HEK293T (cell line): ENCODE data around the gene METTL25B.

Experiments used
- CTCF ChIA-PET: fragments of 350-600 bp; formaldehyde crosslinking; extraction: SDS; loops from one replicate; lab custom pipeline; 2021; ENCODE audit warnings: antibody characterized with exemption, inconsistent platforms; lab: Yijun Ruan, JAX
- POLR2A ChIA-PET: fragments of 350-600 bp; formaldehyde crosslinking; extraction: SDS; loops from one replicate; lab custom pipeline; 2020; ENCODE audit warnings: antibody characterized with exemption, inconsistent platforms; lab: Yijun Ruan, JAX
- DNase-seq: peaks from one replicate; pipeline ENCODE4 v3.0.0; 2012; ENCODE audit warnings: mixed read lengths; ENCODE audit errors: extremely low spot score
- ARNT ChIP-seq: fragments of 450-650 bp; IDR thresholded peaks from 2 replicates; pipeline ENCODE4 v1.6.1; 2017; ENCODE audit warnings: mild to moderate bottlenecking
- BHLHE40 ChIP-seq: fragments of 450-650 bp; IDR thresholded peaks from 2 replicates; pipeline ENCODE4 v1.6.1; 2016; ENCODE audit warnings: mild to moderate bottlenecking, moderate library complexity, borderline replicate concordance
- CTBP1 ChIP-seq: fragments of 450-650 bp; IDR thresholded peaks from 2 replicates; pipeline ENCODE4 v1.6.1; 2016; ENCODE audit warnings: borderline replicate concordance
- ELF4 ChIP-seq: fragments of 450-650 bp; IDR thresholded peaks from 2 replicates; pipeline ENCODE4 v1.6.1; 2017; ENCODE audit warnings: antibody characterized with exemption
- FOXA1 ChIP-seq: fragments of 450-650 bp; IDR thresholded peaks from 2 replicates; pipeline ENCODE4 v1.6.1; 2016; ENCODE audit warnings: mild to moderate bottlenecking
- FOXK2 ChIP-seq: fragments of 450-650 bp; IDR thresholded peaks from 2 replicates; pipeline ENCODE4 v1.6.1; 2016; ENCODE audit warnings: mild to moderate bottlenecking
- FOXM1 ChIP-seq: fragments of 450-650 bp; IDR thresholded peaks from 2 replicates; pipeline ENCODE4 v1.6.1; 2017; ENCODE audit warnings: mild to moderate bottlenecking, borderline replicate concordance
- HDGF ChIP-seq: fragments of 450-650 bp; IDR thresholded peaks from 2 replicates; pipeline ENCODE4 v1.6.1; 2017; ENCODE audit warnings: antibody characterized with exemption, borderline replicate concordance
- L3MBTL2 ChIP-seq: fragments of 450-650 bp; conservative IDR thresholded peaks from 2 replicates; pipeline ENCODE4 v1.6.1; 2016; ENCODE audit warnings: mild to moderate bottlenecking
- LEF1 ChIP-seq: fragments of 450-650 bp; IDR thresholded peaks from 2 replicates; pipeline ENCODE4 v1.6.1; 2017; ENCODE audit warnings: mild to moderate bottlenecking, borderline replicate concordance
- NFRKB ChIP-seq: fragments of 450-650 bp; IDR thresholded peaks from 2 replicates; pipeline ENCODE4 v1.6.1; 2016; ENCODE audit warnings: mild to moderate bottlenecking, moderate library complexity
- SP1 ChIP-seq: fragments of 450-650 bp; IDR thresholded peaks from 2 replicates; pipeline ENCODE4 v1.6.1; 2017
- SUZ12 ChIP-seq: fragments of 450-650 bp; IDR thresholded peaks from 2 replicates; pipeline ENCODE4 v1.6.1; 2016; ENCODE audit warnings: mild to moderate bottlenecking
- TARDBP ChIP-seq: fragments of 450-650 bp; IDR thresholded peaks from 2 replicates; pipeline ENCODE4 v1.6.1; 2016
- ZNF384 ChIP-seq: fragments of 450-650 bp; IDR thresholded peaks from 2 replicates; pipeline ENCODE4 v1.6.1; 2016
- TF ChIP-seq, protein P1 (sequence below): fragments of 450-650 bp; IDR thresholded peaks from 2 replicates; pipeline ENCODE4 v1.6.1; 2016

METTL25B gene

DNA sequence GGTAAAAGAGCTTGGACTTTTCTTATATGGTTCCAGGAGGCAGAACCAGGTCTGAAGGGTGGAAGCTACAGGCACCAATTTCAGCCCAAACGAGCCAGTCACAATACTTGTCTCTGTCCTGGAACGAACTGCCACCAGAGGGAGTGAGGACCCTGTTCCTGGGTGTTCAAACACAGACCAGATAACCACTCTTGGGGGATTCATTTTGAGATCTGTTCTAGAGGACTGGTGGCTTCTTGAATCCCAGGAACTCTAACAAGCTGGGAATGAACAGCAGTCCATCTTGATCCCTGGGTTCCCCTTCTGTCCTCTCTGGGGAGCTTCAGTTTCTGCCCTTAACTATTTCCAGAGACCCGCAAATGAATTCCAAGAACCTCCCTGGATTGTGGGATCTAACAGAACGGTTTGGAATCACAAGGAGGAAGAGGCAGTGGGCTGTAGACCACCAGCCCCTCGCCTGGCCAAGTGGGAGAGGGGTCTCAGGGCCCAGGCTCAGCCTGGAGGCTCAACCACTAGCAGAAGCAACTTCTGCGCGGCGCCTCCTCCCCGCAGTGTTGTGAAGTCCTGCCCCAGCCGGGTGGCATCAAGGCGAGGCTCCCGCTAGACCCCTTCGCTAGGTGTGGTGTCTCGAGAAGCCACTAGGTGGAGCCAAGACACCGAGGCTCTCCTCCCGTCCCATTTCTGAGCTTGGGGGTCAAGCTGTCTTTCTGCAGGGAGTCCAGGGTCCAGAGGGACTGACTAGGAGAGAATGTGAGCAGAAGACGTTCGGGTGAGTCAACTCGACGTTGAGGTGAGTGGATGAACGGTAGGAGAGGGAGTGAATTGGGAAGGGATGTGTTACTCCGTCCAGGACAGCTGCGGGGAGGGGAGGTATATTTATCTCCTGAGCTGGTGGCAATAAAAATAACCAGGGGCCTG, 39.0 kb upstream of the METTL25B start:
- peak; percentile 92 for DNase-seq
- ChIA-PET POLR2A (interaction anchor here (0.8 to 8.5 kb wide), 16 partner anchors 15 to 159 kb away, joined by 3 to 137 read pairs (median 4); partner anchors contain the start of genes CRABP2, HDGF, ISG20L2 and METTL25B), CTCF (interaction anchor here (0.6 to 9.7 kb wide), 64 partner anchors 9 to 330 kb away, joined by 3 to 429 read pairs (median 5); partner anchors contain the start of genes BCAN, CRABP2, HAPLN2 and ISG20L2)
- no peak for TF ChIP-seq LEF1

DNA sequence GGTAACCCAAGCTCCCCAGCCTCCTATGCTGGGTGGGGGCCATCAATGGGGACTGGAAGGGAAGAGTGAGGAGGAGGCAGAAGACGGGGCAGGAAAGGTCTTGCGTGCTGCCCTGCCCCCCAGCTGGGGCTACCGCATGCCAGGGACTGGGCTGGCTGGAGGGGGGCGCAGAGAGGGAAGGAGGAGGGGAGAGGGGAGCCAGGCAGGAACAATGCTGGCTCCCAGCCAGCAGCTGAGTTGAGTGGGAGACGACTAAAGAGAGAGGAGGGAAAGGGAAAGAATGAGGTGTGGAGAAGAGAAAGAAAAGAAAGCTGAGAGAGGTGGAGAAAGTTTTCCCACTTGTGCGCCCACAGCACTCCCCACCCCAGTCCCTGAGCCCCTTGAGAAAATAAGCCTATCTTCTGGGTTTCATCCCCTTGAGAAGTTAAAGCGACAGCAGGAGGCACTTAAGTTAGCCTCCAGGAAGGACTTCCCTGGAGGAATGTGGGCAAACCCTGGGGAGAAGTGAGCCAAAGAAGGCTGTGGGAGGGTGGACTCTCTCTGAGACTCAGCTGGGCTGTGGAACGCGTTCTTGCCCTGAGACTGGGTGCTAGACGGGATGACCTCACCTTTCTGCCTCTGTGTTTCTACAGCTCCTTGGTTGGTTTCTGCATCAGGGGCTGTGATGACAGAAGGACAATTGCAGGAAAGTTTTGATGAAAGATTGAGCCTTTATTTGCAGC, 38.2 kb upstream of the METTL25B start:
- TF ChIP-seq SP1 (no peak), CTBP1 (no peak), ARNT (no peak), ZNF384 (no peak), FOXM1 (no peak), NFRKB (no peak), L3MBTL2 (no peak)
- TF ChIP-seq, protein P1, sequence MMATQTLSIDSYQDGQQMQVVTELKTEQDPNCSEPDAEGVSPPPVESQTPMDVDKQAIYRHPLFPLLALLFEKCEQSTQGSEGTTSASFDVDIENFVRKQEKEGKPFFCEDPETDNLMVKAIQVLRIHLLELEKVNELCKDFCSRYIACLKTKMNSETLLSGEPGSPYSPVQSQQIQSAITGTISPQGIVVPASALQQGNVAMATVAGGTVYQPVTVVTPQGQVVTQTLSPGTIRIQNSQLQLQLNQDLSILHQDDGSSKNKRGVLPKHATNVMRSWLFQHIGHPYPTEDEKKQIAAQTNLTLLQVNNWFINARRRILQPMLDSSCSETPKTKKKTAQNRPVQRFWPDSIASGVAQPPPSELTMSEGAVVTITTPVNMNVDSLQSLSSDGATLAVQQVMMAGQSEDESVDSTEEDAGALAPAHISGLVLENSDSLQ = no peak
- no peak for DNase-seq
- CTCF ChIA-PET = interaction anchor here (0.6 to 9.7 kb wide), 54 partner anchors 10 to 304 kb away, joined by 3 to 429 read pairs (median 5); partner anchors contain the start of genes BCAN, CRABP2, HAPLN2 and ISG20L2
- POLR2A ChIA-PET = interaction anchor here (0.8 to 8.5 kb wide), 14 partner anchors 14 to 70 kb away, joined by 3 to 137 read pairs (median 5); partner anchors contain the start of genes CRABP2, HDGF, ISG20L2 and METTL25B

DNA sequence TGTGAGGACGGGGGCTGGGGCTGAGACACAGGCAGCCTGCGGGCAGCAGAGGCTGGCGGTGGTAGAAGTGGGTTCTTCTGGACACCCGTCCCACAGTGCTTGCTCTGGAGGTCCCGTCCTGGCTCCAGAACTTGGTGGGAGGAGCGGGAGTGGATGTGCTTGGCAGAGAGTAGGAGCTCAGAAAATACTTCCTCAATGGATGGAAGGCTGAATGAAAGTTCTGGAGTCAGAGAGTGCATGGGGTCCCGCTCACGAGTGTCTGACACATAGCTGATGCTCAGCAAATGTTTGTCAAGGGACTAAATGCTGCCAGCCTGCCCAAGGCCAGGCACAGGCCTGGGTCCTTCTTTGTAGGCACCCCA, 37.6 kb upstream of the METTL25B start:
- TF ChIP-seq SP1 (no peak), L3MBTL2 (no peak), LEF1 (no peak), CTBP1 (no peak), NFRKB (no peak), ZNF384 (no peak), ARNT (no peak), TARDBP (no peak), SUZ12 (no peak), FOXK2 (no peak), BHLHE40 (no peak), FOXA1 (no peak), HDGF (no peak), ELF4 (no peak), FOXM1 (no peak)
- TF ChIP-seq, protein P1 = no peak
- ChIA-PET POLR2A (interaction anchor here (0.8 to 8.5 kb wide), 9 partner anchors 14 to 51 kb away, joined by 3 to 137 read pairs (median 5); partner anchors contain the start of genes CRABP2, ISG20L2 and METTL25B), CTCF (interaction anchor here (0.6 to 9.7 kb wide), 16 partner anchors 12 to 200 kb away, joined by 3 to 429 read pairs (median 11); partner anchors contain the start of genes CRABP2, ISG20L2, METTL25B and NES)
- no peak for DNase-seq

DNA sequence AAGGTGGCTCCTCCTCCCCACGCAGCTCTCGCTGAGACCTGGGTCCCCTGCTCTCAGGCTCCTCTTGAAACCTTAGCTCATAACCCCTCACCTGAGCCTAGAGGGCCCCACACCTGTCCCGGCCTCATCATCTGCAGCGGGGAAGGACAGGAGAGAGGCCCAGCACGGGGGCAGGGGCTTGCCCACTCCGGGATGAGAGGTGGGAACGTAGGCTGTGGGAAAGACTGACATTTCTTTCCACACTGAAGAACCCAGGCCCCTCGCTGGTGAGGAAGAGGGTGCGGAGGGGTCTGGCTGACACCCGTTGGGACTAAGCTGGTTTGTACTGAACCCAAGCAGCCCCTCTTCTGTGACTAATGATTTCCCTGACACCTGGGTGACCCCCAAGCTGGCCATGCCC, 37.1 kb upstream of the METTL25B start:
- DNase-seq = no peak
- TF ChIP-seq HDGF (no peak), FOXM1 (no peak), SP1 (no peak), TARDBP (no peak), FOXK2 (no peak), ZNF384 (no peak), NFRKB (no peak), CTBP1 (no peak), L3MBTL2 (no peak), LEF1 (no peak), SUZ12 (no peak), FOXA1 (no peak), ARNT (no peak), ELF4 (no peak), BHLHE40 (no peak)
- TF ChIP-seq, protein P1 = no peak
- ChIA-PET CTCF (interaction anchor here (0.9 to 9.7 kb wide), 7 partner anchors 13 to 200 kb away, joined by 3 to 429 read pairs (median 35); partner anchors contain the start of genes CRABP2, ISG20L2, METTL25B and NTRK1), POLR2A (interaction anchor here (1.0 to 8.5 kb wide), 4 partner anchors 13 to 50 kb away, joined by 3 to 137 read pairs (median 62); partner anchors contain the start of genes CRABP2, ISG20L2 and METTL25B)
